ENCODE results near the gene RNF145. TPM values are rescaled to one million over a fixed set of nuclear protein-coding genes. Genes with fewer than 3 reads are reported as not detected.
A peak's percentile ranks its signal among the peaks of the same experiment; 100 is the strongest.

RNF145 gene
- polyA plus RNA-seq = 10 to 100 TPM; 26.2 to 48.6 TPM

DNA sequence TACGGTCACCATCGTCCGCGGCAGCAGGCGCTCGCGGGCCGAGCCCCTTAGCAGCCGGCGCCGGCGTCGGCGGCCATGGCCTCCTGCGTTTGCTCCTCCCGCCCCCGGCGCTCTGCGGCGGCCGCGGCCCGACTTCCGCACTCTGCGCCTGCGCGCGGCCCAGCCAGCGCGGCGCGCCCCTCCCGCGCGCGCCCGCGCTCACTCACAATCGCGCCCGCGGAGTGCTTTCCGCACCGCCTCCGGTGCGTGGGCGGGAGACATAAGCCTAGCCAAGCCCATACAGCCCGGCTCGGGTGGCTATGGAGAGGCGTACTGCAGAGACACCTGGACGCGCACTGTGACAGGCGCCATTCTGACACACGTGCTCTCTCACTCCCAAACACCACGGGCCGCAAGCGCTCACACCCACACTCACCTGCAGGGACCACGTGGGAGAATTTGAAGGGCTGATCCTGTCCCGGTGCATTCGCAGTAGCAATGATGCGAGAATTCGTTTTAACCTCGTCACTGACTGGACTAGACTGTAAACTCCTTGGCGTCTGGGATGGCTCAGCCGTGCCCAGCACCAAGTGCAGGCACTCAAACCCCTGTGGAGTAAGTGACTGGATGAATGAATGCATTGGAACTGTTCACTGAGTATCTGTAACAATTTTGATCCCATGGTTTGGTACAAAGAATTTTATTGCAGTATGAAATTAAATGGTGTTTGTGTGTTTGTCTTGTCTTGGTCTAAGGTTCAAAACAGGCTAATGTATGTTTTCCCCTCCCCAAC, at the start of gene RNF145:
TSS of gene RNF145 (minus strand) at position 116 of the 772 bp plus-strand sequence. CDS start 5,936 bp downstream, outside the sequence.
- WGBS, 2 donors = 1% methylated on average over 50 to 65 of the region's 65 CpGs
- H3K4me1 ChIP-seq (ENCODE audit: control insufficient read depth in 2 of 2, insufficient read depth in 2 of 2, low read length in 1 of 2) = peaks cover 0 to 3% of the 10 kb centered on the region in 2 donors
- H3K4me3 ChIP-seq (ENCODE audit: low read depth in 1 of 2, low read length in 2 of 2) = peak within 1 kb of the TSS; percentile 82 to 97
- H3K36me3 ChIP-seq (ENCODE audit: control insufficient read depth in 2 of 2, insufficient read depth in 2 of 2, low read length in 1 of 2) = no peaks in the 10 kb centered on the region
- H3K9me3 ChIP-seq (ENCODE audit: control insufficient read depth in 2 of 2, insufficient read depth in 1 of 2, low read depth in 1 of 2, low read length in 1 of 2) = no peaks in the 10 kb centered on the region
- no peaks in the 10 kb centered on the region for H3K27me3 ChIP-seq (ENCODE audit: control insufficient read depth in 1 of 2, insufficient read depth in 2 of 2, low read length in 2 of 2)
- peak within 1 kb of the TSS; percentile 97 to 98 for H3K27ac ChIP-seq (ENCODE audit: low read depth in 2 of 2, low read length in 1 of 2)

DNA sequence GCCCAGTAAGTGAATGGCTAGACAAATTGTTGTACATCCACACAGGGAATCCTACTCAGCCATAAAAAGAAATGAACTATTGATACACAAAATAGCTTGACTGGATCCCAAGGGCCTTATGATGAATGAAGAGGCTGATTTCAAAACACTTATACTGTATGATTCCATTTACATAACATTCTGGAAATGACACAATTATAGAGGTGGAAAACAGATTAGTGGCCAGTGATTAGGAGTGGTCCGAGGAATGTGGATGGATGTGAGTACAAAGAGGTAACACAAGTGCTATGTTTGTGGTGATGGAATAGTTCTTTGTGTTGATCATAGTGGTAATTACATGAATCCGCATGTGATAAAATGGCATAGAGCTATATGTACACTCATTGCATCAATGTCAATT, 49.0 kb upstream of the RNF145 start:
- WGBS, 2 donors = 93 to 96% methylated on average over 2 of the region's 2 CpGs
- no peak overlapping the region for H3K27ac ChIP-seq (ENCODE audit: low read depth in 2 of 2, low read length in 1 of 2)
- H3K36me3 ChIP-seq (ENCODE audit: control insufficient read depth in 2 of 2, insufficient read depth in 2 of 2, low read length in 1 of 2) = no peaks in the 10 kb centered on the region
- H3K27me3 ChIP-seq (ENCODE audit: control insufficient read depth in 1 of 2, insufficient read depth in 2 of 2, low read length in 2 of 2) = peaks cover 0 to 2% of the 10 kb centered on the region in 2 donors
- H3K4me3 ChIP-seq (ENCODE audit: low read depth in 1 of 2, low read length in 2 of 2) = no peak overlapping the region
- H3K4me1 ChIP-seq (ENCODE audit: control insufficient read depth in 2 of 2, insufficient read depth in 2 of 2, low read length in 1 of 2) = no peaks in the 10 kb centered on the region
- H3K9me3 ChIP-seq (ENCODE audit: control insufficient read depth in 2 of 2, insufficient read depth in 1 of 2, low read depth in 1 of 2, low read length in 1 of 2) = no peaks in the 10 kb centered on the region

- H3K9me3 ChIP-seq (ENCODE audit: control insufficient read depth in 2 of 2, insufficient read depth in 1 of 2, low read depth in 1 of 2, low read length in 1 of 2) = no peaks in the 10 kb centered on the region
- 72 to 75% methylated on average over 6 of the region's 6 CpGs for WGBS, 2 donors
- H3K27ac ChIP-seq (ENCODE audit: low read depth in 2 of 2, low read length in 1 of 2) = no peak overlapping the region
- no peaks in the 10 kb centered on the region for H3K36me3 ChIP-seq (ENCODE audit: control insufficient read depth in 2 of 2, insufficient read depth in 2 of 2, low read length in 1 of 2)
- H3K4me1 ChIP-seq (ENCODE audit: control insufficient read depth in 2 of 2, insufficient read depth in 2 of 2, low read length in 1 of 2) = no peaks in the 10 kb centered on the region
- no peak overlapping the region for H3K4me3 ChIP-seq (ENCODE audit: low read depth in 1 of 2, low read length in 2 of 2)
- H3K27me3 ChIP-seq (ENCODE audit: control insufficient read depth in 1 of 2, insufficient read depth in 2 of 2, low read length in 2 of 2) = peaks cover 0 to 2% of the 10 kb centered on the region in 2 donors
Measured at GRCh38 chr5:159257629-159258283, 48.4 kb upstream of the RNF145 start.

- H3K4me3 ChIP-seq (ENCODE audit: low read depth in 1 of 2, low read length in 2 of 2) = no peak overlapping the region
- H3K36me3 ChIP-seq (ENCODE audit: control insufficient read depth in 2 of 2, insufficient read depth in 2 of 2, low read length in 1 of 2) = no peaks in the 10 kb centered on the region
- H3K27me3 ChIP-seq (ENCODE audit: control insufficient read depth in 1 of 2, insufficient read depth in 2 of 2, low read length in 2 of 2) = peaks cover 0 to 2% of the 10 kb centered on the region in 2 donors
- H3K9me3 ChIP-seq (ENCODE audit: control insufficient read depth in 2 of 2, insufficient read depth in 1 of 2, low read depth in 1 of 2, low read length in 1 of 2) = no peaks in the 10 kb centered on the region
- no peaks in the 10 kb centered on the region for H3K4me1 ChIP-seq (ENCODE audit: control insufficient read depth in 2 of 2, insufficient read depth in 2 of 2, low read length in 1 of 2)
- H3K27ac ChIP-seq (ENCODE audit: low read depth in 2 of 2, low read length in 1 of 2) = no peak overlapping the region
Measured at GRCh38 chr5:159257007-159257406, 47.7 kb upstream of the RNF145 start.

DNA sequence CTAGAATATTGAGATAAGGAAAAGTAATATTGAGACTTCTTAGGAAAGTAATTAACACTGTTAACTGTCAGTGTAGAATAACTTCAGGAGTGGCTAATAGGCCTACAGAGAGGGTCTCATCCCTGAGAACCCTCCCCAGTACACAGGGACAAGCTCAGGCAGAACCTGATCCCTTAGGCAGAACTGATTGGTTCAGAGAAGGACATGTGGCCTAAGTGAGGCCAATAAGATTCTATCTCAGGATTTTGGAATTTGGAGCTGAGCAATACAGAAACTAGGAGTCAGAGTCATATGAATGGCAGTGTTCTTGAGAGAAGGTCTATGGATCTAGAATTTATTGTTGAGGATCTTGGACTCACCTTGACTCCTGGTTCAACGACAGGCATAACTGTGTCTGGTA, 42.8 kb upstream of the RNF145 start:
- Histone ChIP-seq H3K4me3 (ENCODE audit: low read depth in 1 of 2, low read length in 2 of 2) (no peak overlapping the region), H3K27ac (ENCODE audit: low read depth in 2 of 2, low read length in 1 of 2) (no peak overlapping the region), H3K36me3 (ENCODE audit: control insufficient read depth in 2 of 2, insufficient read depth in 2 of 2, low read length in 1 of 2) (no peaks in the 10 kb centered on the region), H3K27me3 (ENCODE audit: control insufficient read depth in 1 of 2, insufficient read depth in 2 of 2, low read length in 2 of 2) (peaks cover 0 to 2% of the 10 kb centered on the region in 2 donors), H3K9me3 (ENCODE audit: control insufficient read depth in 2 of 2, insufficient read depth in 1 of 2, low read depth in 1 of 2, low read length in 1 of 2) (no peaks in the 10 kb centered on the region), H3K4me1 (ENCODE audit: control insufficient read depth in 2 of 2, insufficient read depth in 2 of 2, low read length in 1 of 2) (no peaks in the 10 kb centered on the region)
- WGBS, 2 donors = 9 to 46% methylated on average over 1 of the region's 1 CpG

- H3K27ac ChIP-seq (ENCODE audit: low read depth in 2 of 2, low read length in 1 of 2) = no peak overlapping the region
- 74 to 81% methylated on average over 2 of the region's 2 CpGs for WGBS, 2 donors
- no peaks in the 10 kb centered on the region for H3K36me3 ChIP-seq (ENCODE audit: control insufficient read depth in 2 of 2, insufficient read depth in 2 of 2, low read length in 1 of 2)
- no peak overlapping the region for H3K4me3 ChIP-seq (ENCODE audit: low read depth in 1 of 2, low read length in 2 of 2)
- H3K27me3 ChIP-seq (ENCODE audit: control insufficient read depth in 1 of 2, insufficient read depth in 2 of 2, low read length in 2 of 2) = no peaks in the 10 kb centered on the region
- no peaks in the 10 kb centered on the region for H3K4me1 ChIP-seq (ENCODE audit: control insufficient read depth in 2 of 2, insufficient read depth in 2 of 2, low read length in 1 of 2)
- H3K9me3 ChIP-seq (ENCODE audit: control insufficient read depth in 2 of 2, insufficient read depth in 1 of 2, low read depth in 1 of 2, low read length in 1 of 2) = no peaks in the 10 kb centered on the region
Measured at GRCh38 chr5:159249158-159249557, 39.8 kb upstream of the RNF145 start.

- Histone ChIP-seq H3K27me3 (ENCODE audit: control insufficient read depth in 1 of 2, insufficient read depth in 2 of 2, low read length in 2 of 2) (no peaks in the 10 kb centered on the region), H3K4me1 (ENCODE audit: control insufficient read depth in 2 of 2, insufficient read depth in 2 of 2, low read length in 1 of 2) (no peaks in the 10 kb centered on the region), H3K4me3 (ENCODE audit: low read depth in 1 of 2, low read length in 2 of 2) (no peak overlapping the region), H3K9me3 (ENCODE audit: control insufficient read depth in 2 of 2, insufficient read depth in 1 of 2, low read depth in 1 of 2, low read length in 1 of 2) (no peaks in the 10 kb centered on the region), H3K36me3 (ENCODE audit: control insufficient read depth in 2 of 2, insufficient read depth in 2 of 2, low read length in 1 of 2) (no peaks in the 10 kb centered on the region), H3K27ac (ENCODE audit: low read depth in 2 of 2, low read length in 1 of 2) (no peak overlapping the region)
Measured at GRCh38 chr5:159244890-159245289, 35.5 kb upstream of the RNF145 start.

- Histone ChIP-seq H3K27ac (ENCODE audit: low read depth in 2 of 2, low read length in 1 of 2) (no peak overlapping the region), H3K9me3 (ENCODE audit: control insufficient read depth in 2 of 2, insufficient read depth in 1 of 2, low read depth in 1 of 2, low read length in 1 of 2) (no peaks in the 10 kb centered on the region), H3K4me1 (ENCODE audit: control insufficient read depth in 2 of 2, insufficient read depth in 2 of 2, low read length in 1 of 2) (no peaks in the 10 kb centered on the region), H3K4me3 (ENCODE audit: low read depth in 1 of 2, low read length in 2 of 2) (no peak overlapping the region), H3K27me3 (ENCODE audit: control insufficient read depth in 1 of 2, insufficient read depth in 2 of 2, low read length in 2 of 2) (no peaks in the 10 kb centered on the region), H3K36me3 (ENCODE audit: control insufficient read depth in 2 of 2, insufficient read depth in 2 of 2, low read length in 1 of 2) (no peaks in the 10 kb centered on the region)
- WGBS, 2 donors = 74 to 84% methylated on average over 3 of the region's 3 CpGs
Measured at GRCh38 chr5:159244163-159244562, 34.8 kb upstream of the RNF145 start.

DNA sequence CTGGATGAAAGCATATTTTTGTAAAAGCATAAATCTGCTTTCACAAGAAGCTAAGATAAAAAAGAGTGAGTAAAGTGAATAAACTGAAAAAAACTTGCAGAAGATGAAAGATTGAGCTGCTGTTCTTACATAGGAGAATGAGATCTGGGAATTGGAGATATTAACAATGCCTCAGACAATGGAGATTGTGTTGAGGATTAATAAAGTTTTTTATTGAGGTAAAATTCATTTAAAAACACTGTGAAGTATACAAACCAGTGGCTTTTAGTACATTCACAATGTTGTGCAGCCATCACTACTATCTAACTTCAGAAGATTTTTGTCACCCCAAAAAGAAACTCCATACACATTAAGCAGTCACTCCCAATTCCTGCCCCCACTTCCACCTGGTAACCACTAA, 34.0 kb upstream of the RNF145 start:
- no peaks in the 10 kb centered on the region for H3K4me1 ChIP-seq (ENCODE audit: control insufficient read depth in 2 of 2, insufficient read depth in 2 of 2, low read length in 1 of 2)
- no peaks in the 10 kb centered on the region for H3K9me3 ChIP-seq (ENCODE audit: control insufficient read depth in 2 of 2, insufficient read depth in 1 of 2, low read depth in 1 of 2, low read length in 1 of 2)
- H3K36me3 ChIP-seq (ENCODE audit: control insufficient read depth in 2 of 2, insufficient read depth in 2 of 2, low read length in 1 of 2) = no peaks in the 10 kb centered on the region
- H3K4me3 ChIP-seq (ENCODE audit: low read depth in 1 of 2, low read length in 2 of 2) = no peak overlapping the region
- H3K27me3 ChIP-seq (ENCODE audit: control insufficient read depth in 1 of 2, insufficient read depth in 2 of 2, low read length in 2 of 2) = no peaks in the 10 kb centered on the region
- H3K27ac ChIP-seq (ENCODE audit: low read depth in 2 of 2, low read length in 1 of 2) = no peak overlapping the region

DNA sequence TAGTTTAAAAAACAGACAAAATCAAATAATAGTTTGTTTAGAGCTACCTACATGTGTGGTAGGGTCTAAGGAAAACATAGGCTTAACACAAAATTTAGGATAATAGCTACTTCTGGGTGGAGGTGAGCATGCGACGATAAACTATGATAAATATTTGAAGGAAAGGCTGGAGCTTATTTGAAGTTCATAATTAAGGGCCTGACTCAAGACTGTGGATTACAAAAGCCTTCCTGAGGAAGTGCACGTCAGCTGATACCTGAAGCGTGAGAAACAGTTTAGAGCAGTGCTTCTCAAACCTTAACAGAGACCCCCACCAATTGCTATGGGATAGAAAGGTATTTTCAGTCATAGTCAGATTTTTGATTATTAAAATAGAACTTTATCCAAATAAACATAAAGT, 33.3 kb upstream of the RNF145 start:
- Histone ChIP-seq H3K4me1 (ENCODE audit: control insufficient read depth in 2 of 2, insufficient read depth in 2 of 2, low read length in 1 of 2) (no peaks in the 10 kb centered on the region), H3K27ac (ENCODE audit: low read depth in 2 of 2, low read length in 1 of 2) (no peak overlapping the region), H3K4me3 (ENCODE audit: low read depth in 1 of 2, low read length in 2 of 2) (no peak overlapping the region), H3K36me3 (ENCODE audit: control insufficient read depth in 2 of 2, insufficient read depth in 2 of 2, low read length in 1 of 2) (no peaks in the 10 kb centered on the region), H3K27me3 (ENCODE audit: control insufficient read depth in 1 of 2, insufficient read depth in 2 of 2, low read length in 2 of 2) (no peaks in the 10 kb centered on the region), H3K9me3 (ENCODE audit: control insufficient read depth in 2 of 2, insufficient read depth in 1 of 2, low read depth in 1 of 2, low read length in 1 of 2) (no peaks in the 10 kb centered on the region)
- WGBS, 2 donors = 50 to 53% methylated on average over 4 of the region's 4 CpGs

Data from esophagus (tissue), 2 donors.